HepG2 (cell line): ENCODE measurements around the gene SF3A2. TPM values are rescaled to one million over a fixed set of nuclear protein-coding genes. Genes with fewer than 3 reads are reported as not detected.

ENCODE experiments used
- E2F1 ChIP-seq: sonication (generic); formaldehyde crosslinking; IDR thresholded peaks from 2 replicates; pipeline ENCODE4 v1.5.0; 2020; ENCODE audit warnings: missing genetic modification reagents
- EHMT2 ChIP-seq: fragments of 200-600 bp; sonication (generic); IDR thresholded peaks from 2 replicates; pipeline ENCODE4 v1.7.0; 2017; ENCODE audit warnings: antibody characterized with exemption, low read depth, low read length, borderline replicate concordance
- HMG20A ChIP-seq: IDR thresholded peaks from 2 replicates; pipeline ENCODE4 v1.6.1; 2016; ENCODE audit warnings: borderline replicate concordance
- NCOA5 ChIP-seq: sonication (generic); formaldehyde crosslinking; IDR thresholded peaks from 2 replicates; pipeline ENCODE4 v1.4.0; 2020; ENCODE audit warnings: missing genetic modification reagents
- NRL ChIP-seq: sonication (generic); formaldehyde crosslinking; IDR thresholded peaks from 2 replicates; pipeline ENCODE4 v1.5.0; 2020; ENCODE audit warnings: missing genetic modification reagents, mild to moderate bottlenecking, moderate library complexity, borderline replicate concordance
- PHB2 ChIP-seq: fragments of 450-650 bp; IDR thresholded peaks from 2 replicates; pipeline ENCODE4 v1.6.1; 2018; ENCODE audit not compliant: partially characterized antibody
- PLRG1 ChIP-seq: fragments of 450-650 bp; conservative IDR thresholded peaks from 2 replicates; pipeline ENCODE4 v1.6.1; 2016
- POGZ ChIP-seq: sonication (generic); formaldehyde crosslinking; IDR thresholded peaks from 2 replicates; pipeline ENCODE4 v1.4.0; 2020; ENCODE audit warnings: mild to moderate bottlenecking, missing genetic modification reagents
- ZBED4 ChIP-seq: sonication (generic); formaldehyde crosslinking; IDR thresholded peaks from 2 replicates; pipeline ENCODE4 v1.4.0; 2020; ENCODE audit warnings: missing genetic modification reagents, borderline replicate concordance
- ZBTB3 ChIP-seq: sonication (generic); formaldehyde crosslinking; IDR thresholded peaks from 2 replicates; pipeline ENCODE4 v1.4.0; 2020; ENCODE audit warnings: low read depth, mild to moderate bottlenecking, moderate library complexity, missing genetic modification reagents, borderline replicate concordance
- ZFP37 ChIP-seq: sonication (generic); formaldehyde crosslinking; IDR thresholded peaks from 2 replicates; pipeline ENCODE4 v1.4.0; 2020; ENCODE audit warnings: missing genetic modification reagents, borderline replicate concordance
- ZNF207 ChIP-seq: fragments of 450-650 bp; IDR thresholded peaks from 2 replicates; pipeline ENCODE4 v1.6.1; 2016; ENCODE audit warnings: antibody characterized with exemption, borderline replicate concordance
- ZNF329 ChIP-seq: sonication (generic); formaldehyde crosslinking; IDR thresholded peaks from 2 replicates; pipeline ENCODE4 v1.9.0; 2021; ENCODE audit warnings: low read depth, mild to moderate bottlenecking, missing genetic modification reagents
- ZNF484 ChIP-seq: sonication (generic); formaldehyde crosslinking; IDR thresholded peaks from 2 replicates; pipeline ENCODE4 v1.5.1; 2020; ENCODE audit warnings: mild to moderate bottlenecking, low read depth, missing genetic modification reagents, borderline replicate concordance
- ZNF556 ChIP-seq: sonication (generic); formaldehyde crosslinking; IDR thresholded peaks from 2 replicates; pipeline ENCODE4 v1.4.0; 2020; ENCODE audit warnings: mild to moderate bottlenecking, missing genetic modification reagents, borderline replicate concordance
- ZNF572 ChIP-seq: sonication (generic); formaldehyde crosslinking; IDR thresholded peaks from 2 replicates; pipeline ENCODE4 v1.5.1; 2020; ENCODE audit warnings: mild to moderate bottlenecking, missing genetic modification reagents
- ZNF597 ChIP-seq: sonication (generic); formaldehyde crosslinking; IDR thresholded peaks from 2 replicates; pipeline ENCODE4 v1.5.0; 2020; ENCODE audit warnings: missing genetic modification reagents
- ZNF607 ChIP-seq: sonication (generic); formaldehyde crosslinking; IDR thresholded peaks from 2 replicates; pipeline ENCODE4 v1.5.1; 2020; ENCODE audit warnings: missing genetic modification reagents, mild to moderate bottlenecking, borderline replicate concordance
- ZNF644 ChIP-seq: IDR thresholded peaks from 2 replicates; pipeline ENCODE4 v1.6.1; 2016; ENCODE audit warnings: low read depth
- ZNF773 ChIP-seq: sonication (generic); formaldehyde crosslinking; IDR thresholded peaks from 2 replicates; pipeline ENCODE4 v1.4.0; 2020; ENCODE audit warnings: missing genetic modification reagents, borderline replicate concordance
- polyA plus RNA-seq, 8 experiments: library from polyadenylated mRNA; depleted of rRNA in 3 of 8; stranded (reverse) in 7 of 8; unstranded in 1 of 8; fragments of >200 nt; fragmentation: Illumina TruSeq in 4 of 8; extraction: Trizol in 4 of 8; gene quantifications; 2 replicates each; pipeline versions ENCODE4 v1.2.1 to v1.2.3, GENCODE V29; 2011 to 2016; ENCODE audit warnings: low read depth in 4 of 8, missing spikeins in 1 of 8, mixed read lengths in 1 of 8; ENCODE audit not compliant: insufficient read depth in 1 of 8
- total RNA-seq, 5 experiments: library from RNA; depleted of rRNA; stranded (reverse); fragments of >200 nt; fragmentation: Illumina TruSeq; extraction: Trizol; gene quantifications; 2 replicates each; pipeline ENCODE4 v1.2.3, GENCODE V29; 2016; ENCODE audit warnings: low read depth in 1 of 5

SF3A2 gene
- total and polyA plus RNA-seq, 2 of the 13 experiments (the other 11 are each of a cell fraction or from before 2014, with no cell fraction given): 8.6 to 8.8 TPM

- TF ChIP-seq E2F1 (CRISPR knock-in tag) (no peak), ZNF644 (CRISPR knock-in tag) (0 out of 2 replicates have a peak, but pooled peaks have one; percentile 44), ZNF556 (CRISPR knock-in tag) (no peak), ZNF572 (CRISPR knock-in tag) (0 out of 2 replicates have a peak, but pooled peaks have one; percentile 46), NCOA5 (CRISPR knock-in tag) (no peak), POGZ (no peak), ZNF207 (no peak), ZBTB3 (CRISPR knock-in tag) (no peak), PHB2 (no peak), HMG20A (no peak), ZBED4 (CRISPR knock-in tag) (no peak; the same call in 1 of the 2 replicates), EHMT2 (no peak), ZNF597 (CRISPR knock-in tag) (no peak), ZFP37 (CRISPR knock-in tag) (no peak), PLRG1 (no peak), ZNF484 (CRISPR knock-in tag) (no peak), NRL (no peak), ZNF607 (CRISPR knock-in tag) (peak; percentile 49; the same call in 1 of the 2 replicates), ZNF773 (CRISPR knock-in tag) (no peak), ZNF329 (no peak)
Measured at GRCh38 chr19:2242092-2242537, 5.5 kb downstream of the SF3A2 start (continued).
